Measurements from ENCODE around the gene VASH2.
A peak's percentile ranks its signal among the peaks of the same experiment; 100 is the strongest.
"Not testable (repeated sequence)": the region's sequence is repeated elsewhere in the genome, so short reads cannot be mapped to it uniquely, and the experiment has no call there.

VASH2 gene

GRCh38 chr1:212957546-212957945 lies 7.2 kb downstream of the VASH2 start:
- no peak for DNase-seq (ENCODE audit: low spot score)

GRCh38 chr1:212958175-212958574 lies 7.8 kb downstream of the VASH2 start:
- DNase-seq (ENCODE audit: low spot score), result no peak

- no peak for DNase-seq (ENCODE audit: low spot score)
These were observed 9.2 kb downstream of the VASH2 start for GRCh38 chr1:212959266-212960220.

- DNase-seq (ENCODE audit: low spot score), result no peak
These were observed 10.6 kb downstream of the VASH2 start for GRCh38 chr1:212960932-212961331.

GRCh38 chr1:212962509-212962908 lies 12.2 kb downstream of the VASH2 start:
- DNase-seq (ENCODE audit: low spot score), result no peak

- DNase-seq (ENCODE audit: low spot score), result no peak
These were observed 13.8 kb downstream of the VASH2 start for GRCh38 chr1:212964102-212964501.

- DNase-seq (ENCODE audit: low spot score), result not testable (repeated sequence)
These were observed 14.7 kb downstream of the VASH2 start for GRCh38 chr1:212964993-212965392.

- no peak for DNase-seq (ENCODE audit: low spot score)
These were observed 16.3 kb downstream of the VASH2 start for GRCh38 chr1:212966616-212967015.

- DNase-seq (ENCODE audit: low spot score), result peak; percentile 50
These were observed 17.5 kb downstream of the VASH2 start for GRCh38 chr1:212967801-212968200.

- DNase-seq (ENCODE audit: low spot score), result no peak
These were observed 18.1 kb downstream of the VASH2 start for GRCh38 chr1:212968368-212968863.

- no peak for DNase-seq (ENCODE audit: low spot score)
These were observed 19.7 kb downstream of the VASH2 start for GRCh38 chr1:212970085-212970484.

- no peak for DNase-seq (ENCODE audit: low spot score)
These were observed 21.0 kb downstream of the VASH2 start for GRCh38 chr1:212971312-212971711.

GRCh38 chr1:212973426-212973825 lies 23.1 kb downstream of the VASH2 start:
- no peak for DNase-seq (ENCODE audit: low spot score)

- no peak for DNase-seq (ENCODE audit: low spot score)
These were observed 23.6 kb downstream of the VASH2 start for GRCh38 chr1:212973899-212974298.

GRCh38 chr1:212974711-212975110 lies 24.4 kb downstream of the VASH2 start:
- no peak for DNase-seq (ENCODE audit: low spot score)

- no peak for DNase-seq (ENCODE audit: low spot score)
These were observed 25.0 kb downstream of the VASH2 start for GRCh38 chr1:212975111-212975918.

GRCh38 chr1:212976586-212976985 lies 26.2 kb downstream of the VASH2 start:
- no peak for DNase-seq (ENCODE audit: low spot score)

- no peak for DNase-seq (ENCODE audit: low spot score)
These were observed 27.7 kb downstream of the VASH2 start for GRCh38 chr1:212977781-212978645.

GRCh38 chr1:212979340-212980122 lies 29.2 kb downstream of the VASH2 start:
- DNase-seq (ENCODE audit: low spot score), result no peak

- DNase-seq (ENCODE audit: low spot score), result peak; percentile 29
These were observed 29.9 kb downstream of the VASH2 start for GRCh38 chr1:212980123-212980785.
